ENCODE measurements around the gene DUSP16.

Gene DUSP16

GRCh38 chr12:12550277-12550676 is 12.4 kb downstream of the DUSP16 start:
- intact Hi-C loops (cut with DNase I; ENCODE audit: low total_unique reads), result no loop called here
- no peak for DNase-seq

GRCh38 chr12:12549426-12549825 is 13.2 kb downstream of the DUSP16 start:
- H3K9me3 ChIP-seq, result no peaks in the 10 kb centered on the region
- peaks cover 0 to 5% (median 0%) of the 10 kb centered on the region in 4 donors for H3K4me1 ChIP-seq
- TF ChIP-seq CTCF (IDR thresholded peaks at IDR 0.05), result no peak
- intact Hi-C loops (cut with DNase I; ENCODE audit: low total_unique reads), result no loop called here
- no peak for DNase-seq
- no peak overlapping the region for H3K27ac ChIP-seq
- H3K27me3 ChIP-seq, result no peaks in the 10 kb centered on the region
- no peak overlapping the region for H3K4me3 ChIP-seq
- H3K36me3 ChIP-seq, result peaks cover 0 to 4% (median 0%) of the 10 kb centered on the region in 3 donors

More at GRCh38 chr12:12550277-12550676, 12.4 kb downstream of the DUSP16 start:
- peaks cover 0 to 5% (median 2%) of the 10 kb centered on the region in 4 donors for H3K4me1 ChIP-seq
- no peak overlapping the region for H3K27ac ChIP-seq
- H3K36me3 ChIP-seq, result peaks cover 0 to 4% (median 0%) of the 10 kb centered on the region in 3 donors
- no peak for TF ChIP-seq CTCF (IDR thresholded peaks at IDR 0.05)
- H3K27me3 ChIP-seq, result no peaks in the 10 kb centered on the region
- no peak overlapping the region for H3K4me3 ChIP-seq
- no peaks in the 10 kb centered on the region for H3K9me3 ChIP-seq

GRCh38 chr12:12548713-12549112 is 13.9 kb downstream of the DUSP16 start:
- no peak for DNase-seq
- peaks cover 0 to 4% (median 0%) of the 10 kb centered on the region in 3 donors for H3K36me3 ChIP-seq
- no peaks in the 10 kb centered on the region for H3K9me3 ChIP-seq
- peaks cover 0 to 5% (median 0%) of the 10 kb centered on the region in 4 donors for H3K4me1 ChIP-seq
- H3K4me3 ChIP-seq, result no peak overlapping the region
- no peaks in the 10 kb centered on the region for H3K27me3 ChIP-seq
- no peak overlapping the region for H3K27ac ChIP-seq
- no peak for TF ChIP-seq CTCF (IDR thresholded peaks at IDR 0.05)
- intact Hi-C loops (cut with DNase I; ENCODE audit: low total_unique reads), result no loop called here

- no peak for TF ChIP-seq CTCF (IDR thresholded peaks at IDR 0.05)
- Histone ChIP-seq H3K27ac (no peak overlapping the region), H3K27me3 (no peaks in the 10 kb centered on the region), H3K9me3 (no peaks in the 10 kb centered on the region), H3K36me3 (no peaks in the 10 kb centered on the region), H3K4me3 (no peak overlapping the region), H3K4me1 (peaks cover 0 to 5% (median 0%) of the 10 kb centered on the region in 4 donors)
- DNase-seq, result no peak
- intact Hi-C loops (cut with DNase I; ENCODE audit: low total_unique reads), result no loop called here
Observed at GRCh38 chr12:12546314-12546772, 16.3 kb downstream of the DUSP16 start.

- H3K36me3 ChIP-seq, result no peaks in the 10 kb centered on the region
- H3K9me3 ChIP-seq, result no peaks in the 10 kb centered on the region
- intact Hi-C loops (cut with DNase I; ENCODE audit: low total_unique reads), result no loop called here
- H3K27ac ChIP-seq, result no peak overlapping the region
- DNase-seq, result no peak
- no peaks in the 10 kb centered on the region for H3K27me3 ChIP-seq
- peaks cover 0 to 5% (median under 1%) of the 10 kb centered on the region in 4 donors for H3K4me1 ChIP-seq
- no peak for TF ChIP-seq CTCF (IDR thresholded peaks at IDR 0.05)
- H3K4me3 ChIP-seq, result no peak overlapping the region
Observed at GRCh38 chr12:12543959-12544358, 18.7 kb downstream of the DUSP16 start.

- Histone ChIP-seq H3K27me3 (no peaks in the 10 kb centered on the region), H3K27ac (no peak overlapping the region), H3K4me3 (no peak overlapping the region), H3K4me1 (peaks cover 0 to 11% (median 7%) of the 10 kb centered on the region in 4 donors), H3K36me3 (no peaks in the 10 kb centered on the region), H3K9me3 (no peaks in the 10 kb centered on the region)
- no peak for TF ChIP-seq CTCF (IDR thresholded peaks at IDR 0.05)
- intact Hi-C loops (cut with DNase I; ENCODE audit: low total_unique reads), result no loop called here
- no peak for DNase-seq
Observed at GRCh38 chr12:12542964-12543363, 19.7 kb downstream of the DUSP16 start.
